ENCODE data around the gene KCNH5.

DNA sequence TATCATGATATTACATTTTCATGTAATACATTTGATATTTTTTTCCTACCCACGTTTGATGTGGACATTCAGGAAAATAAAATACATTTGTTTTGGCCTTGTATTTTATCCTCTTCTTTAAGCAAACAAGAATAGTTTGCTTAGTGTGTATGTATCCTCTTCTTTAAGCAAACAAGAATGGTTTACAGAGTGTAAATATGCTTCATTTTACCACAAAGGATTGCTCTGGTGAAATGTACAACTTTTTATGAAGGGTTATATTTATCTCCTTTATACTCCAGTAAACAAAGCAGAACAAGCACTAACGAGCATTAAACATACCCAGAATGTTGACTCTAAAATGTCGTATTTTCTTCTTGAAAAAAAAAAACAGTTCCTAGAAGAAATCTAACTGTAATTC is 244.7 kb downstream of the KCNH5 start:
- TF ChIP-seq, protein P1, sequence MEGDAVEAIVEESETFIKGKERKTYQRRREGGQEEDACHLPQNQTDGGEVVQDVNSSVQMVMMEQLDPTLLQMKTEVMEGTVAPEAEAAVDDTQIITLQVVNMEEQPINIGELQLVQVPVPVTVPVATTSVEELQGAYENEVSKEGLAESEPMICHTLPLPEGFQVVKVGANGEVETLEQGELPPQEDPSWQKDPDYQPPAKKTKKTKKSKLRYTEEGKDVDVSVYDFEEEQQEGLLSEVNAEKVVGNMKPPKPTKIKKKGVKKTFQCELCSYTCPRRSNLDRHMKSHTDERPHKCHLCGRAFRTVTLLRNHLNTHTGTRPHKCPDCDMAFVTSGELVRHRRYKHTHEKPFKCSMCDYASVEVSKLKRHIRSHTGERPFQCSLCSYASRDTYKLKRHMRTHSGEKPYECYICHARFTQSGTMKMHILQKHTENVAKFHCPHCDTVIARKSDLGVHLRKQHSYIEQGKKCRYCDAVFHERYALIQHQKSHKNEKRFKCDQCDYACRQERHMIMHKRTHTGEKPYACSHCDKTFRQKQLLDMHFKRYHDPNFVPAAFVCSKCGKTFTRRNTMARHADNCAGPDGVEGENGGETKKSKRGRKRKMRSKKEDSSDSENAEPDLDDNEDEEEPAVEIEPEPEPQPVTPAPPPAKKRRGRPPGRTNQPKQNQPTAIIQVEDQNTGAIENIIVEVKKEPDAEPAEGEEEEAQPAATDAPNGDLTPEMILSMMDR (IDR thresholded peaks at IDR 0.05) = no peak
- TF ChIP-seq POLR2A (IDR thresholded peaks at IDR 0.05) = no peak

Data from body of pancreas (tissue), 4 donors.